ENCODE results near the gene LRMDA.

DNA sequence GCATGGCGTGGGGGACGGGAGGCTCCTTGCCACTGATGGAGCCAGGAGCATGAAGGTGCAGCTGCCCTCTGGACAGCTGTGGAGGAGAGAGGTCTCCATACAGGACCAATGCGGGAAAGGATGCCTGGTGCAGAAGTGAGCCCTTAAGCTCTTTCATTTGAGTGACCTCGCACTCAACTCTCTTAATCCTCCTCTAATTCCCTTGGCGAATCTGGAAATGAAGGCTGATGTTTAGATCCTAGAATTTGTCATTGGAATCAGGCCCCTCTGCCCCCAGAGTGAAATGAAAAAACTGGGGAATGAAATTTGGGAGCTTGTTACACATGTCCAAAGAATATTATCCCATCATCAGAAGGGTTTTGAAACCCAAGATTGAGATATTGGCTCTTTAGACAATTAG is 639.5 kb downstream of the LRMDA start:
- TF ChIP-seq, protein P1, sequence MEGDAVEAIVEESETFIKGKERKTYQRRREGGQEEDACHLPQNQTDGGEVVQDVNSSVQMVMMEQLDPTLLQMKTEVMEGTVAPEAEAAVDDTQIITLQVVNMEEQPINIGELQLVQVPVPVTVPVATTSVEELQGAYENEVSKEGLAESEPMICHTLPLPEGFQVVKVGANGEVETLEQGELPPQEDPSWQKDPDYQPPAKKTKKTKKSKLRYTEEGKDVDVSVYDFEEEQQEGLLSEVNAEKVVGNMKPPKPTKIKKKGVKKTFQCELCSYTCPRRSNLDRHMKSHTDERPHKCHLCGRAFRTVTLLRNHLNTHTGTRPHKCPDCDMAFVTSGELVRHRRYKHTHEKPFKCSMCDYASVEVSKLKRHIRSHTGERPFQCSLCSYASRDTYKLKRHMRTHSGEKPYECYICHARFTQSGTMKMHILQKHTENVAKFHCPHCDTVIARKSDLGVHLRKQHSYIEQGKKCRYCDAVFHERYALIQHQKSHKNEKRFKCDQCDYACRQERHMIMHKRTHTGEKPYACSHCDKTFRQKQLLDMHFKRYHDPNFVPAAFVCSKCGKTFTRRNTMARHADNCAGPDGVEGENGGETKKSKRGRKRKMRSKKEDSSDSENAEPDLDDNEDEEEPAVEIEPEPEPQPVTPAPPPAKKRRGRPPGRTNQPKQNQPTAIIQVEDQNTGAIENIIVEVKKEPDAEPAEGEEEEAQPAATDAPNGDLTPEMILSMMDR (optimal IDR thresholded peaks at IDR 0.05 in 1 of 3, IDR thresholded peaks at IDR 0.05 in 1 of 3, conservative IDR thresholded peaks at IDR 0.05 in 1 of 3; ENCODE audit: extremely low read depth in 1 of 3, insufficient read depth in 2 of 3, low read length in 3 of 3), result no peak
- TF ChIP-seq EZH2 (IDR thresholded peaks at IDR 0.05; ENCODE audit: low read length), result no peak

All from keratinocyte (primary cell).